ENCODE measurements around the gene ATP2B3. TPM values are rescaled to one million over a fixed set of nuclear protein-coding genes. Genes with fewer than 3 reads are reported as not detected.

ATP2B3 gene
- total and polyA plus RNA-seq, 10 of the 15 experiments (the other 5 are each of a cell fraction or from before 2014, with no cell fraction given): 0.01 TPM; not detected in 9

GRCh38 chrX:153587342-153587741, 69.9 kb downstream of the ATP2B3 start (continued):
- TF ChIP-seq, protein P1, sequence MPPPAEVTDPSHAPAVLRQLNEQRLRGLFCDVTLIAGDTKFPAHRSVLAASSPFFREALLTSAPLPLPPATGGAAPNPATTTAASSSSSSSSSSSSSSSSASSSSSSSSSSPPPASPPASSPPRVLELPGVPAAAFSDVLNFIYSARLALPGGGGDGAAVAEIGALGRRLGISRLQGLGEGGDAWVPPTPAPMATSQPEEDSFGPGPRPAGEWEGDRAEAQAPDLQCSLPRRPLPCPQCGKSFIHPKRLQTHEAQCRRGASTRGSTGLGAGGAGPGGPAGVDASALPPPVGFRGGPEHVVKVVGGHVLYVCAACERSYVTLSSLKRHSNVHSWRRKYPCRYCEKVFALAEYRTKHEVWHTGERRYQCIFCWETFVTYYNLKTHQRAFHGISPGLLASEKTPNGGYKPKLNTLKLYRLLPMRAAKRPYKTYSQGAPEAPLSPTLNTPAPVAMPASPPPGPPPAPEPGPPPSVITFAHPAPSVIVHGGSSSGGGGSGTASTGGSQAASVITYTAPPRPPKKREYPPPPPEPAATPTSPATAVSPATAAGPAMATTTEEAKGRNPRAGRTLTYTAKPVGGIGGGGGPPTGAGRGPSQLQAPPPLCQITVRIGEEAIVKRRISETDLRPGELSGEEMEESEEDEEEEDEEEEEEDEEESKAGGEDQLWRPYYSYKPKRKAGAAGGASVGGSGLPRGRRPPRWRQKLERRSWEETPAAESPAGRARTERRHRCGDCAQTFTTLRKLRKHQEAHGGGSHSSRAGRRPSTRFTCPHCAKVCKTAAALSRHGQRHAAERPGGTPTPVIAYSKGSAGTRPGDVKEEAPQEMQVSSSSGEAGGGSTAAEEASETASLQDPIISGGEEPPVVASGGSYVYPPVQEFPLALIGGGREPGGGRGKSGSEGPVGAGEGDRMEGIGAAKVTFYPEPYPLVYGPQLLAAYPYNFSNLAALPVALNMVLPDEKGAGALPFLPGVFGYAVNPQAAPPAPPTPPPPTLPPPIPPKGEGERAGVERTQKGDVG (CRISPR knock-in tag; IDR thresholded peaks at IDR 0.05): no peak
- TF ChIP-seq RELA (IDR thresholded peaks at IDR 0.05; ENCODE audit: borderline replicate concordance, partially characterized antibody) (no peak), IKZF2 (IDR thresholded peaks at IDR 0.05) (no peak), ATF3 (IDR thresholded peaks at IDR 0.05; ENCODE audit: borderline replicate concordance, extremely low read depth, low read depth, low read length) (no peak), NR2F1 (conservative IDR thresholded peaks at IDR 0.05) (no peak), SMARCA5 (IDR thresholded peaks at IDR 0.05) (no peak)
- TF ChIP-seq, protein P2, sequence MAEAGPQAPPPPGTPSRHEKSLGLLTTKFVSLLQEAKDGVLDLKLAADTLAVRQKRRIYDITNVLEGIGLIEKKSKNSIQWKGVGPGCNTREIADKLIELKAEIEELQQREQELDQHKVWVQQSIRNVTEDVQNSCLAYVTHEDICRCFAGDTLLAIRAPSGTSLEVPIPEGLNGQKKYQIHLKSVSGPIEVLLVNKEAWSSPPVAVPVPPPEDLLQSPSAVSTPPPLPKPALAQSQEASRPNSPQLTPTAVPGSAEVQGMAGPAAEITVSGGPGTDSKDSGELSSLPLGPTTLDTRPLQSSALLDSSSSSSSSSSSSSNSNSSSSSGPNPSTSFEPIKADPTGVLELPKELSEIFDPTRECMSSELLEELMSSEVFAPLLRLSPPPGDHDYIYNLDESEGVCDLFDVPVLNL (IDR thresholded peaks at IDR 0.05; ENCODE audit: low read depth, low read length): no peak
- TF ChIP-seq, protein P3, sequence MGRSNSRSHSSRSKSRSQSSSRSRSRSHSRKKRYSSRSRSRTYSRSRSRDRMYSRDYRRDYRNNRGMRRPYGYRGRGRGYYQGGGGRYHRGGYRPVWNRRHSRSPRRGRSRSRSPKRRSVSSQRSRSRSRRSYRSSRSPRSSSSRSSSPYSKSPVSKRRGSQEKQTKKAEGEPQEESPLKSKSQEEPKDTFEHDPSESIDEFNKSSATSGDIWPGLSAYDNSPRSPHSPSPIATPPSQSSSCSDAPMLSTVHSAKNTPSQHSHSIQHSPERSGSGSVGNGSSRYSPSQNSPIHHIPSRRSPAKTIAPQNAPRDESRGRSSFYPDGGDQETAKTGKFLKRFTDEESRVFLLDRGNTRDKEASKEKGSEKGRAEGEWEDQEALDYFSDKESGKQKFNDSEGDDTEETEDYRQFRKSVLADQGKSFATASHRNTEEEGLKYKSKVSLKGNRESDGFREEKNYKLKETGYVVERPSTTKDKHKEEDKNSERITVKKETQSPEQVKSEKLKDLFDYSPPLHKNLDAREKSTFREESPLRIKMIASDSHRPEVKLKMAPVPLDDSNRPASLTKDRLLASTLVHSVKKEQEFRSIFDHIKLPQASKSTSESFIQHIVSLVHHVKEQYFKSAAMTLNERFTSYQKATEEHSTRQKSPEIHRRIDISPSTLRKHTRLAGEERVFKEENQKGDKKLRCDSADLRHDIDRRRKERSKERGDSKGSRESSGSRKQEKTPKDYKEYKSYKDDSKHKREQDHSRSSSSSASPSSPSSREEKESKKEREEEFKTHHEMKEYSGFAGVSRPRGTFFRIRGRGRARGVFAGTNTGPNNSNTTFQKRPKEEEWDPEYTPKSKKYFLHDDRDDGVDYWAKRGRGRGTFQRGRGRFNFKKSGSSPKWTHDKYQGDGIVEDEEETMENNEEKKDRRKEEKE (IDR thresholded peaks at IDR 0.05): no peak

Data from GM12878 (cell line).